Measurements from ENCODE around the gene CD40LG.

GRCh38 chrX:136684120-136684519, 36.2 kb downstream of the CD40LG start:
- TF ChIP-seq CTCF (IDR thresholded peaks at IDR 0.05) (no peak), EZH2phosphoT487 (IDR thresholded peaks at IDR 0.05) (no peak)
